GM12864 (cell line): Measurements from ENCODE around the gene SLC43A3.

Experiments used
- DNase-seq: peaks from one replicate; pipeline ENCODE4 v3.0.0-alpha.2; 2011; ENCODE audit warnings: low read depth
- H3K4me3 ChIP-seq: 2 replicates; pipeline ENCODE4 v1.5.1; 2011; ENCODE audit warnings: mild to moderate bottlenecking, low read depth, low read length, control low read depth
- CTCF ChIP-seq: IDR thresholded peaks from 2 replicates; pipeline ENCODE4 v1.5.1; 2011; ENCODE audit warnings: low read depth, mild to moderate bottlenecking, moderate library complexity, low read length, control low read depth, inconsistent platforms; ENCODE audit errors: missing control alignments

Gene SLC43A3

DNA sequence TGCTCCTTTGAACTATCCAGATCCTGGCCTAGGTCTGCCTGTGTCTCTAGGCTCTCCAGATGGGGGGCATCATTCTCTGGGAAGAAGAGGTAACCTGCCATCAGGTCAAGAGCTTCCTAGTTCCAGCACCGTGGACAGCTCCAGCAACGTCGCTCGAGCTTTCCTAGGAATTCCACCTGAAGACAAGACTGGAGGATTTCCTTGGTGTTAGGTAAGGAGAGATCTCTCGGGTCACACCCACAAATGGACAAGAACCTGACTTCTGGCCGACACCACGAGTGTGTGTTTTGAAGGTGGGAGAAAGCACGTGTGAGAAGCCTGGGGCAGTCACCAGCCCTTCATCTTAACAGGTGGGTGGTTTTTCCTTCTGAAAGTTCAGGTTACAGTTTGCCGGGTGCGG is 47.2 kb downstream of the SLC43A3 start:
- DNase-seq: no peak
- no peak overlapping the region for H3K4me3 ChIP-seq
- no peak for TF ChIP-seq CTCF

GRCh38 chr11:57378186-57378585 is 48.7 kb downstream of the SLC43A3 start:
- TF ChIP-seq CTCF: no peak

GRCh38 chr11:57377107-57377506 is 49.8 kb downstream of the SLC43A3 start:
- H3K4me3 ChIP-seq: no peak overlapping the region
- no peak for DNase-seq
- no peak for TF ChIP-seq CTCF

More at GRCh38 chr11:57378186-57378585, 48.7 kb downstream of the SLC43A3 start:
- no peak overlapping the region for H3K4me3 ChIP-seq
- DNase-seq: no peak

DNA sequence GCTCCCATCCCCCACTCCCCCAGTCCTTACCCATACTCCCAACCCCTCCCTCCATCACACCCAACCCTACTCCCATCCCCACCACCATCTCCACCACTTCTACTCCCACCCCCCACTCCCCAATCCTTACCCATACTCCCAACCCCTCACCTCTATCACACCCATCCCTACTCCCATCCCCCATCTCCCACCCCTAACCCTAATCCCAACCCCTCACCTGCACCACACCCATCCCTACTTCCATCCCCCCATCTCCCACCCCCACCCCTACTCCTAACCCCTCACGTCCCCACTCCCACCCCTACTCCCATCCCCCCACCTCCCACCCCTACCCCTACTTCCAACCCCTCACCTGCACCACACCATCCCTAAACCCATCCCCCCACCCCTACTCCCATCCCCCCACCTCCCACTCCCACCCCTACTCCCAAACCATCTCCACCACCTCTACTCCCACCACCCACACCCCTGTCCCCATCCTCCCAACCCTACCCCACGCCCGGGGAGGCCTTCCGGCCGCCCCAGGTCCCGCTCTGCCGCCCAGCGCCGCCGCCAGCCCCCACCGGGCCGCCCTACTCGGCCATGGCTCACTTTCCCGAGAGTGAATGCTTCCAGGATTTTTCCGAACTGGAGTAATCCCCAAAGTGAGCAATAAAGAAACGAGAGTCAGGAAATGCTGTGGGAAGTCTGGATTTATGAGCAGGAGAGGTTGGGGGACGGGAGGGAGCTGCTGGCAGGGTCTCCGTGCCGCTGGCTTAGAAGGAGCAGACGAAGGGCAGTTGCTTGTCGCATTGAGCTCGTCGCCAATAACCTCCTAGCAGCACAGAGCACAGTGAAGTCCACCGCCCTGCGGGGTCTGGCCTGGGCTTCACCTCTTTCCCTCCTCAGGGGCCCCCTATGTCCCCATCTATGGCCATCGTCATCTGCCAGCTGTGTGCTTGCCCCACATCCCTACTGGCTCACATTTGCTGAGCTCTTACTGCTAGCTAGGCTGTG is 50.5 kb downstream of the SLC43A3 start:
- DNase-seq: no peak
- no peak for TF ChIP-seq CTCF
- H3K4me3 ChIP-seq: no peak overlapping the region

GRCh38 chr11:57375490-57375889 is 51.4 kb downstream of the SLC43A3 start:
- TF ChIP-seq CTCF: no peak
- no peak overlapping the region for H3K4me3 ChIP-seq
- DNase-seq: no peak

DNA sequence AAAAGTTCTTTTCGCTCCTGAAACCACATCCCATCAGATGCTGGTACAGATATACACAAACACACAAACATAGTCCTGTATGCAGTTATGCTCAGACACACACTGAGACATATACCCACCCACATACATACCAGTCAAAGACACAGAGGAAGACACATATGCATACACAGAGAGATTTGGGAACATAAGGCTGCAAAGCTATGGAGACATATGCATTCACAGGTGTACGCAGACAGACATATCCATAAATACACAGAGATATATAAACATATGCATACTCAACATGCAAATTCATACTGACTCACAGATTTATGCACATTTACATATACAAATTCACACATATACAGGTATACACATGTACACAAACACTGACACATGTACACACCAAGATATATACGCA is 52.0 kb downstream of the SLC43A3 start:
- no peak overlapping the region for H3K4me3 ChIP-seq
- DNase-seq: no peak
- TF ChIP-seq CTCF: no peak

- no peak overlapping the region for H3K4me3 ChIP-seq
- TF ChIP-seq CTCF: no peak
- no peak for DNase-seq
Observed at GRCh38 chr11:57373146-57373545, 53.8 kb downstream of the SLC43A3 start.
